GM12873 (cell line): ENCODE data around the gene FUT4.

Experiments
- TF ChIP-seq, protein P1 (sequence below): IDR thresholded peaks from 2 replicates; pipeline ENCODE4 v1.5.1; 2012; ENCODE audit warnings: low read depth, mild to moderate bottlenecking, moderate library complexity, low read length, control low read depth; ENCODE audit not compliant: insufficient read depth; ENCODE audit errors: missing control alignments

The FUT4 gene

GRCh38 chr11:94574193-94574961, 30.7 kb downstream of the FUT4 start:
- TF ChIP-seq, protein P1, sequence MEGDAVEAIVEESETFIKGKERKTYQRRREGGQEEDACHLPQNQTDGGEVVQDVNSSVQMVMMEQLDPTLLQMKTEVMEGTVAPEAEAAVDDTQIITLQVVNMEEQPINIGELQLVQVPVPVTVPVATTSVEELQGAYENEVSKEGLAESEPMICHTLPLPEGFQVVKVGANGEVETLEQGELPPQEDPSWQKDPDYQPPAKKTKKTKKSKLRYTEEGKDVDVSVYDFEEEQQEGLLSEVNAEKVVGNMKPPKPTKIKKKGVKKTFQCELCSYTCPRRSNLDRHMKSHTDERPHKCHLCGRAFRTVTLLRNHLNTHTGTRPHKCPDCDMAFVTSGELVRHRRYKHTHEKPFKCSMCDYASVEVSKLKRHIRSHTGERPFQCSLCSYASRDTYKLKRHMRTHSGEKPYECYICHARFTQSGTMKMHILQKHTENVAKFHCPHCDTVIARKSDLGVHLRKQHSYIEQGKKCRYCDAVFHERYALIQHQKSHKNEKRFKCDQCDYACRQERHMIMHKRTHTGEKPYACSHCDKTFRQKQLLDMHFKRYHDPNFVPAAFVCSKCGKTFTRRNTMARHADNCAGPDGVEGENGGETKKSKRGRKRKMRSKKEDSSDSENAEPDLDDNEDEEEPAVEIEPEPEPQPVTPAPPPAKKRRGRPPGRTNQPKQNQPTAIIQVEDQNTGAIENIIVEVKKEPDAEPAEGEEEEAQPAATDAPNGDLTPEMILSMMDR = no peak

GRCh38 chr11:94576306-94576705, 32.6 kb downstream of the FUT4 start:
- TF ChIP-seq, protein P1 = no peak

DNA sequence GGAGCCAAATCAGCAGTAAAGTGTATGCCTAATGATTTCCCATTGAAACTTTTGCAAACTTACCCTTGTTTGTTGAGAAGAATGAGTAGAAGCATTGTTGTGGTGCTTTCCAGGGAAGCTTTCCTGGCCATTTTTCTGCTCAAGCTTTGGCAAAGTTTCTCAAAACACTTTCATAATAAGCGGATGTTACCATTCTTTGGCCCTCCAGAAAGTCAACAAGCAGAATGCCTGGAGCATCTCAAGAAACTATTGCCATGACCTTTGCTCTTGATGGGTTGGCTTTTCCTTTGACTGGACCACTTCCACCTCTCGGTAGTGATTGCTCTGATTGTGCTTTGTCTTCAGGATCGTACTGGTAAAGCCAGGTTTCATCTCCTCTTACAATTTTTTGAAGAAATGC, 34.1 kb downstream of the FUT4 start:
- TF ChIP-seq, protein P1 = no peak

DNA sequence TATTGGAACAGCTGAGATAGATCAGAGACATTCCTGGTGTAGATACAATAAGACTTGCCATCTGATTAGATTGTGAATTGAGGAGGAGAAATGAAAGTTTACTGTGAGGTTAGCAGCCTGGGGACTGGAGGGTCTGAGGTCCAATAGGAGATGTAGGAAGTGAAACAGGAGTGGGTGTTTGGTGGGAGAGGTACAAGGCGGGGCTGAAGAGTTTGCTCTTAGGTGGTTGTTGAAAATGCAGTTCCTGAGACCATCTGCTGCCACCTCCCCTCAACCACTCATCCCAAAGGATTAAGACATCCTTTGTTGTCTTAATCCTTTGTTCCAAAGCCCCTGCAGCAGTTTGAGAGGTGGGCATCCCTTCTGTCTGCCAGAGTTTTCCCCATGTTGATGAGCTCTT, 38.2 kb downstream of the FUT4 start:
- TF ChIP-seq, protein P1 = no peak

DNA sequence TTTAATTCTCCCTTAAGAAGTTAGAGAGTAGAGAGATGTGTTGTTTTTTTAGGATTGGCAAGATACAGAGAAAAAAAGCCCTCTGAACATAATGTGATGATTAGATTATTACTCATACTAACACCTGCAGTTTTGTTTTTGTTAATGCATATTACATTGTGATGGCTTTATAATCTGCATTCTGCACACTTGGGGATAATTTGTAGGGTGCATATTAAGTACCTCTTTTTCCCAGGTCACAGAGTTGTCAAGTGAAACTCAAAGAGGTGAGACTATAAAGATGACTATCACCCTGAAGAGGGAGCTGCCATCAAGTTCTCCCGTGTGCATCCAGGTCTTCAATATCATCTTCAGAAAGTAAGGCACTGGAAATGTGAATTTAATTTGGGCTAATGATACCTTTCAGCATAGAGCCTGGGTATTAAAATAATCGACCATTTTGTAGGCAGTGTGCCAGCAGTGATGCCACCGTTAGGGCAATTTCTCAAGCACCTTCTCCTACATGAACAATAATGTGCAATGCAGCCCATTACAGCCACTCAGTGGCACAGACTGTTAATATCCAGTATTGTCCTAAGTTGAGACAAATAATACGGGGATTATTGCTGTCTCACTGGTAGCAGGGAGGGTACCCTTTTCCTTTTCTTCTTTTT, 39.6 kb downstream of the FUT4 start:
- TF ChIP-seq, protein P1 = no peak

DNA sequence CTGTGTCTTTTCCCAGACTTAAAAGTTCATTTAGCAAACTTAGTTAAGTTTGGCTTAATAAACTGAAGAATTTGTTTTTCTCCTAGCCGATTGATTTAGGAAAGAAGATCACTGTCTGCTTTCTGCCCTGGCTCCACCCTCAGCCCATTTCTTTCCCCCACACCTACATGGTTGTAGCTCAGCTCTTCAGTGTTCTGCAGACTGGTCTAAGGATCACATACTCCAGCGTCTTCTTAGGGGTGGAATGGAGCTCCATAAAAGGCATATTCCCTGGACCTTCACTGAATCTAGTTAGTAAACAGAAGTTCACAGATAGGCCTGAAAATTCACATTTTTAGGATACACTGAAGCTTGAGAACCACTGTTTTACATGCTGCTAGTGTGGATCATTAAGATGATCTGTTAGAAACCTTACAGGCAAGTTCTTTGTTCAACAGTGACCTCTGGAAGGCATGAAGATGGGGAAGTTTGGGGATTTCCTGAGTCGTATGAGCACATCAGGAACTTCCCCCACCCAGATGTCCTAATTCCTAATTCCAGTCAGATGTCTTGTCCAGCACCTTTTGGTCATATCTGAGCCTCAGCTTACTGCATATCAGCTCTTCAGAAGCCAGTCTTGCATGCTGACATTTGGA, 40.3 kb downstream of the FUT4 start:
- TF ChIP-seq, protein P1 = no peak

DNA sequence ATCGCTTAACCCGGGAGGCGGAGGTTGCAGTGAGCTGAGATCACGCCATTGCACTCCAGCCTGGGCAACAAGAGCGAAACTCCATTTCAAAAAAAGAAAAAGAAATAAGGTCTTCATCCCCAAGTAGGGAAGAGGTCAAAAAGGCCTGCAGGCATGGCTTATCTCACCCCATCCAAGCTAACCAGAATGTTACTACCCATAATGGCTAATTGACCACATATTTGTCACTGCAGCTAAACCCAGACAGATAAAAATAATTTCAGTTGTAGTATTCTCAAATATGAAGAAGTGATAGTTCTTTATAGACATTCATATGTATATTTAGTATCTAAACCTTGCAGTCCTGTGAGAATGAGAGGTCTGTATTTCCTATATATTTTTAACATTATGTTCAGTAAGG, 41.3 kb downstream of the FUT4 start:
- TF ChIP-seq, protein P1 = no peak
